ENCODE measurements around the gene CSNK1D. TPM values are rescaled to one million over a fixed set of nuclear protein-coding genes. Genes with fewer than 3 reads are reported as not detected.
A peak's percentile ranks its signal among the peaks of the same experiment; 100 is the strongest.

CSNK1D gene
- total and polyA plus RNA-seq, 10 of the 15 experiments (the other 5 are each of a cell fraction or from before 2014, with no cell fraction given): 5.7 to 105 (median 58.1) TPM

- Histone ChIP-seq H3K79me2 (ENCODE audit: control insufficient read depth, insufficient read depth, low read length) (peaks cover 56% of the 10 kb centered on the region), H2AFZ (ENCODE audit: control insufficient read depth, low read depth, low read length) (no peak overlapping the region; the same call in 1 of the 2 replicates), H3K4me1 (ENCODE audit: control insufficient read depth, insufficient read depth, low read length) (peaks cover 12% of the 10 kb centered on the region), H3K27ac (ENCODE audit: control insufficient read depth, insufficient read depth) (peak overlapping the region; percentile 92), H3K4me2 (ENCODE audit: control insufficient read depth, insufficient read depth) (peak overlapping the region; percentile 91), H4K20me1 (ENCODE audit: control insufficient read depth, insufficient read depth) (peaks cover 21% of the 10 kb centered on the region), H3K36me3 (ENCODE audit: control insufficient read depth in 2 of 2, insufficient read depth in 2 of 2, low read length in 1 of 2) (peaks cover 13 to 14% of the 10 kb centered on the region in 2 experiments; a peak in 3 of 4 replicates), H3K9ac (ENCODE audit: control insufficient read depth, insufficient read depth, low read length) (peak overlapping the region; percentile 84), H3K4me3 (peak overlapping the region; percentile 94), H3K9me3 (replicated peaks; ENCODE audit: control insufficient read depth, insufficient read depth, low read length) (no peaks in the 10 kb centered on the region), H3K27me3 (replicated peaks in 1 of 2; ENCODE audit: control insufficient read depth in 2 of 2, insufficient read depth in 2 of 2, low read length in 1 of 2) (no peaks in the 10 kb centered on the region)
- ChIA-PET POLR2A (interaction anchor here (1.2 to 3.6 kb wide), 5 partner anchors 10 to 30 kb away, joined by 3 to 20 read pairs (median 8); no protein-coding TSS in a partner anchor), RAD21 (ENCODE audit: unreplicated experiment) (interaction anchor here (0.7 to 1.2 kb wide), 2 partner anchors 26 to 30 kb away, joined by 3 read pairs; no protein-coding TSS in a partner anchor), CTCF (no interaction called here), SMC1A (ENCODE audit: uncharacterized antibody, unreplicated experiment) (no interaction called here)
- intact Hi-C loops (cut with micrococcal nuclease; ENCODE audit: unreplicated experiment): no loop called here
- ATAC-seq (peak; percentile 52), DNase-seq (ENCODE audit: low read depth, low spot score) (no peak), FAIRE-seq (peak; percentile 57)
- in situ Hi-C loops (cut with MboI): no loop called here
- BruUV-seq (replicated peaks): no TSS peak
- WGBS (ENCODE audit: insufficient coverage, insufficient replicate concordance, low lambda C conversion rate, missing lambda C conversion rate): under 1% methylated on average over 31 of the region's 57 CpGs
- TF ChIP-seq MXI1 (IDR thresholded peaks at IDR 0.05; ENCODE audit: low read depth, low read length) (peak; percentile 48; the same call in 1 of the 2 replicates), ASH2L (IDR thresholded peaks at IDR 0.05; ENCODE audit: borderline replicate concordance, low read depth) (no peak), E2F8 (IDR thresholded peaks at IDR 0.05; ENCODE audit: low read depth, partially characterized antibody) (no peak), ZBTB33 (IDR thresholded peaks at IDR 0.05) (no peak), ATF7 (IDR thresholded peaks at IDR 0.05; ENCODE audit: low read depth) (no peak), LARP7 (IDR thresholded peaks at IDR 0.05) (no peak), BACH1 (IDR thresholded peaks at IDR 0.05; ENCODE audit: borderline replicate concordance) (peak; percentile 51; the same call in 1 of the 2 replicates), ESRRA (IDR thresholded peaks at IDR 0.05; ENCODE audit: low read length) (no peak), GATAD2B (conservative IDR thresholded peaks at IDR 0.05; ENCODE audit: low read depth) (no peak), BHLHE40 (IDR thresholded peaks at IDR 0.05; ENCODE audit: borderline replicate concordance in 1 of 2, low read depth in 2 of 2, low read length in 1 of 2) (no peak), TCF12 (IDR thresholded peaks at IDR 0.05; ENCODE audit: low read depth, low read length) (no peak), ZNF24 (IDR thresholded peaks at IDR 0.05) (no peak), SUZ12 (IDR thresholded peaks at IDR 0.05; ENCODE audit: unreplicated experiment) (no peak), SMC3 (IDR thresholded peaks at IDR 0.05; ENCODE audit: borderline replicate concordance, low read length) (0 out of 2 replicates have a peak, but pooled peaks have one; percentile 10), FOXM1 (IDR thresholded peaks at IDR 0.05; ENCODE audit: low read depth, low read length) (no peak), FOS (IDR thresholded peaks at IDR 0.05; ENCODE audit: borderline replicate concordance, extremely low read depth, insufficient read length) (no peak), RUNX3 (IDR thresholded peaks at IDR 0.05; ENCODE audit: low read length) (no peak), KLF5 (IDR thresholded peaks at IDR 0.05; ENCODE audit: partially characterized antibody) (no peak), ETV6 (conservative IDR thresholded peaks at IDR 0.05 in 1 of 2, IDR thresholded peaks at IDR 0.05 in 1 of 2; ENCODE audit: borderline replicate concordance in 1 of 2, low read depth in 1 of 2) (no peak), NFYA (IDR thresholded peaks at IDR 0.05; ENCODE audit: borderline replicate concordance, low read depth, low read length) (no peak)
Measured at GRCh38 chr17:82272495-82273326, 789 bp downstream of the CSNK1D start.

All from GM12878 (cell line).